Skeletal muscle tissue (tissue), 4 donors: Measurements from ENCODE around the gene STARD5. TPM values are rescaled to one million over a fixed set of nuclear protein-coding genes. Genes with fewer than 3 reads are reported as not detected.

Experiments used
- H3K27ac ChIP-seq: one replicate; pipeline ENCODE4 v1.7.0; 2013; ENCODE audit warnings: mild to moderate bottlenecking, low read depth, low read length, inconsistent platforms
- H3K27me3 ChIP-seq, 3 donors: one replicate each; pipeline ENCODE4 v1.7.0; 2013; ENCODE audit warnings: low read length in 3 of 3; ENCODE audit not compliant: control insufficient read depth in 3 of 3, insufficient read depth in 3 of 3
- H3K36me3 ChIP-seq, 3 donors: one replicate each; pipeline ENCODE4 v1.7.0; 2013; ENCODE audit warnings: low read length in 3 of 3; ENCODE audit not compliant: control insufficient read depth in 3 of 3, insufficient read depth in 3 of 3
- H3K4me1 ChIP-seq, 3 donors: one replicate each; pipeline ENCODE4 v1.7.0; 2013; ENCODE audit warnings: low read length in 3 of 3, mild to moderate bottlenecking in 3 of 3; ENCODE audit not compliant: control insufficient read depth in 3 of 3, insufficient read depth in 3 of 3
- H3K4me3 ChIP-seq, 3 donors: one replicate each; pipeline ENCODE4 v1.7.0; 2013; ENCODE audit warnings: low read length in 3 of 3
- H3K9ac ChIP-seq, 3 donors: one replicate each; pipeline ENCODE4 v1.7.0; 2013; ENCODE audit warnings: low read length in 3 of 3, mild to moderate bottlenecking in 3 of 3, moderate library complexity in 2 of 3, low read depth in 1 of 3
- H3K9me3 ChIP-seq, 3 donors: one replicate each; pipeline ENCODE4 v1.7.0; 2013; ENCODE audit warnings: low read length in 3 of 3; ENCODE audit not compliant: control insufficient read depth in 3 of 3
- total RNA-seq: library from RNA; depleted of rRNA; stranded (reverse); fragments of >200 nt; gene quantifications from one replicate; pipeline ENCODE4 v1.2.3, GENCODE V29; 2014
- donor health status: Osteomylitis.

STARD5 gene
- total RNA-seq, 1 donor from 2014 or later: 2.1 TPM

- Histone ChIP-seq H3K36me3 (peaks cover 5 to 27% (median 9%) of the 10 kb centered on the region in 3 donors), H3K9me3 (no peaks in the 10 kb centered on the region)
Measured at GRCh38 chr15:81315452-81316175, 8.3 kb downstream of the STARD5 start.

GRCh38 chr15:81314378-81314777 is 9.6 kb downstream of the STARD5 start:
- H3K27me3 ChIP-seq: no peaks in the 10 kb centered on the region
- no peaks in the 10 kb centered on the region for H3K9me3 ChIP-seq
- H3K27ac ChIP-seq: no peak overlapping the region
- peaks cover 7 to 20% (median 12%) of the 10 kb centered on the region in 3 donors for H3K4me1 ChIP-seq
- peaks cover 5 to 27% (median 9%) of the 10 kb centered on the region in 3 donors for H3K36me3 ChIP-seq
- no peak overlapping the region for H3K4me3 ChIP-seq
- no peak overlapping the region for H3K9ac ChIP-seq

More at GRCh38 chr15:81315452-81316175, 8.3 kb downstream of the STARD5 start:
- H3K27ac ChIP-seq: no peak overlapping the region
- no peaks in the 10 kb centered on the region for H3K27me3 ChIP-seq
- no peak overlapping the region for H3K4me3 ChIP-seq
- H3K4me1 ChIP-seq: peaks cover 7 to 20% (median 12%) of the 10 kb centered on the region in 3 donors
- no peak overlapping the region for H3K9ac ChIP-seq

GRCh38 chr15:81313686-81314085 is 10.3 kb downstream of the STARD5 start:
- Histone ChIP-seq H3K4me1 (peaks cover 7 to 20% (median 12%) of the 10 kb centered on the region in 3 donors), H3K27me3 (no peaks in the 10 kb centered on the region), H3K4me3 (no peak overlapping the region), H3K36me3 (peaks cover 7 to 25% (median 9%) of the 10 kb centered on the region in 3 donors), H3K27ac (peak overlapping the region; percentile 16), H3K9ac (no peak overlapping the region), H3K9me3 (no peaks in the 10 kb centered on the region)

- H3K4me3 ChIP-seq: no peak overlapping the region
- H3K36me3 ChIP-seq: peaks cover 11 to 24% (median 11%) of the 10 kb centered on the region in 3 donors
- H3K27ac ChIP-seq: peak overlapping the region; percentile 55
- H3K9ac ChIP-seq: no peak overlapping the region
- H3K27me3 ChIP-seq: no peaks in the 10 kb centered on the region
- peaks cover 7 to 20% (median 12%) of the 10 kb centered on the region in 3 donors for H3K4me1 ChIP-seq
- no peaks in the 10 kb centered on the region for H3K9me3 ChIP-seq
Measured at GRCh38 chr15:81312790-81313543, 11.0 kb downstream of the STARD5 start.

GRCh38 chr15:81311752-81312464 is 12.0 kb downstream of the STARD5 start:
- H3K9ac ChIP-seq: no peak overlapping the region
- peaks cover 7 to 20% (median 12%) of the 10 kb centered on the region in 3 donors for H3K4me1 ChIP-seq
- peak overlapping the region; percentile 55 for H3K27ac ChIP-seq
- no peak overlapping the region for H3K4me3 ChIP-seq
- H3K27me3 ChIP-seq: no peaks in the 10 kb centered on the region
- peaks cover 9 to 18% (median 11%) of the 10 kb centered on the region in 3 donors for H3K36me3 ChIP-seq
- no peaks in the 10 kb centered on the region for H3K9me3 ChIP-seq

- no peak overlapping the region for H3K27ac ChIP-seq
- no peaks in the 10 kb centered on the region for H3K9me3 ChIP-seq
- H3K36me3 ChIP-seq: peaks cover 11 to 21% (median 15%) of the 10 kb centered on the region in 3 donors
Measured at GRCh38 chr15:81310480-81310879, 13.5 kb downstream of the STARD5 start.

GRCh38 chr15:81309647-81310450 is 14.1 kb downstream of the STARD5 start:
- Histone ChIP-seq H3K4me1 (peaks cover 7 to 20% (median 12%) of the 10 kb centered on the region in 3 donors), H3K36me3 (peaks cover 11 to 21% (median 15%) of the 10 kb centered on the region in 3 donors), H3K9me3 (no peaks in the 10 kb centered on the region), H3K27ac (no peak overlapping the region), H3K9ac (no peak overlapping the region), H3K27me3 (no peaks in the 10 kb centered on the region), H3K4me3 (no peak overlapping the region)

More at GRCh38 chr15:81310480-81310879, 13.5 kb downstream of the STARD5 start:
- Histone ChIP-seq H3K27me3 (no peaks in the 10 kb centered on the region), H3K4me3 (no peak overlapping the region), H3K9ac (no peak overlapping the region), H3K4me1 (peaks cover 7 to 20% (median 12%) of the 10 kb centered on the region in 3 donors)

GRCh38 chr15:81308260-81308659 is 15.7 kb downstream of the STARD5 start:
- H3K4me1 ChIP-seq: peaks cover 7 to 22% (median 15%) of the 10 kb centered on the region in 3 donors
- H3K9me3 ChIP-seq: no peaks in the 10 kb centered on the region
- H3K36me3 ChIP-seq: peaks cover 11 to 24% (median 15%) of the 10 kb centered on the region in 3 donors
- H3K27me3 ChIP-seq: no peaks in the 10 kb centered on the region
- no peak overlapping the region for H3K9ac ChIP-seq
- H3K27ac ChIP-seq: no peak overlapping the region
- no peak overlapping the region for H3K4me3 ChIP-seq

- peaks cover 3 to 16% (median 5%) of the 10 kb centered on the region in 3 donors for H3K4me1 ChIP-seq
- H3K4me3 ChIP-seq: no peak overlapping the region
- no peak overlapping the region for H3K27ac ChIP-seq
- no peak overlapping the region for H3K9ac ChIP-seq
- peaks cover 11 to 31% (median 15%) of the 10 kb centered on the region in 3 donors for H3K36me3 ChIP-seq
- no peaks in the 10 kb centered on the region for H3K9me3 ChIP-seq
- H3K27me3 ChIP-seq: peaks cover 0 to 3% (median 2%) of the 10 kb centered on the region in 3 donors
Measured at GRCh38 chr15:81304226-81304625, 19.7 kb downstream of the STARD5 start.
